ENCODE data around the gene TUT7.
A peak's percentile ranks its signal among the peaks of the same experiment; 100 is the strongest.

Gene TUT7

DNA sequence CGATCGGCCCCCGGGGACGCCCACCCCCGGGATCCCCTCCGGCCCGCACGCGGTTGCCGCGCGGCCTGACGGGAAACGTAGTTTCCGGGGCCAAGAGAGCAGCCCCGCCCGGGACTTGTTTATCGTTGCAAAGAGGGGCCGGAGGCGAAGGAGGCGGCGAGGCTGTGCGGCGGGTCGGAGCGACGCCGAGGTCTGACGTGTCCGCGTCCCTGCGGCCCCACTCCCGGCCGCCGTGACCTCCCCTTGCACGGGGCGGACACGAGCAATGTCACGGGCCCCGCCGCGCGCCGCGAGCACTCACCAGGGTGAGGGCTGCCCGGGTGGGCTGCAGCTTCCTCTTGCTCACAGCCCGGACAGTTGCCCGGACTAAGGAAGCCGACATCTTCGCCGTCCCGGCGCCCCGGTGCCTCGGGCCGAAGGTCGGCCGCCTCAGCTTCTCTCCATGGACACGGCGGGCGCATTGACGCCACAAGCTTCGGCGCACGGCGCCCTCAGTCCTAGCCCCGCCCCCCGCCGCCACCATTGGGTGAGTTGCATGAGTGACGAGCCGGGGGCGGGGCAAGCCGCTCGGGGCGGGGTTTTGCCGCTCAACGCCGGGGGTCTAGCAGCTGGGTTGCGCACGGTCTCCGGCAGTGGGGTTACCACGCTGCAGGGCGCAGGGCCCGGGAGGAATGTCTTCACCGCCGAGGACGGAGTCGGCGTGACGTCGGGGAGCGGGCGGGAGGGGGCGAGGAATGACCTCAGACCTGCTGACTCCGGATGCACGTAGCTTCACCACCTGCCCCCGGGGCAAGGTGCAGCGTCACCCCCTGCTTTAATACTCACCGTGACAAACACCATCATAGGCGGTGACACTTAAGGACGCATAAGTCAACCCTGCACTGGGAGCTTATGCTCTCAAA, 71.9 kb downstream of the TUT7 start, which contains the start of gene ISCA1:
Gene ISCA1, minus strand, starts transcription at position 462 of the 902 bp plus-strand sequence. Its CDS starts 80 bp downstream, at position 382.
- Histone ChIP-seq H3K36me3 (ENCODE audit: insufficient read depth) (no peaks in the 10 kb centered on the region), H4K20me1 (ENCODE audit: insufficient read depth) (no peaks in the 10 kb centered on the region), H2AFZ (ENCODE audit: low read depth) (peak within 1 kb of the TSS; percentile 67), H3K27ac (peak within 1 kb of the TSS; percentile 92), H3K79me2 (ENCODE audit: insufficient read depth, low read depth) (peaks cover 42% of the 10 kb centered on the region), H3K4me2 (peak within 1 kb of the TSS; percentile 65), H3K9ac (peak within 1 kb of the TSS; percentile 90), H3K27me3 (ENCODE audit: insufficient read depth, low read depth) (no peaks in the 10 kb centered on the region), H3K4me3 (IDR thresholded peaks at IDR 0.05; ENCODE audit: insufficient read depth, low read depth, low read length) (peak within 1 kb of the TSS; percentile 11), H3K4me1 (ENCODE audit: low read depth, poor library complexity, severe bottlenecking) (peaks cover 53% of the 10 kb centered on the region)
- TF ChIP-seq CTCF (conservative IDR thresholded peaks at IDR 0.05; ENCODE audit: low read depth, low read length) = no peak

DNA sequence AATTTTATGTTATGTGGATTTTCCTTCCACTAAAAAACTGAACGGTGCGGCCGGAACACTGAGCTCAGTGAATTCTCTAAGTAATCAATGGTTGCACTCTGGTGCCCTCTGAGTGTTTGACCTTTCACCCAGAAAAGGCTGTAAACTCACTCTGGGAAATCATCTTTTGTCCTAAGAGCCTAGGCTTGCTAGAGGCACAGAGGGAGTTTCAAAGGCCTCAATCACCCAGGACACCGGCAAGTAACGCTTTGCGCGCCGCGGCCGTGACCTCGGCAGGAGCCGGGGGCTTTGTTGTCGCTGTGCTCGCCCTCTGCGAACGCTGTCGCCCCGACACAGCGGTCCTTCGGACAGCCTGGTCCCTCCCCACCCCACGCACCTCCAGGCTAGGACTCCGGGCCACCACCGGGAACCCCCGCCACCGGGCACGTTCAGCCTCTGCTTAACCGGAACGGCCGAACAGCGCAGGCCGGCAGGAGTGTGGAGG, 72.6 kb downstream of the TUT7 start:
- peak overlapping the region; percentile 92 for H3K27ac ChIP-seq
- H3K79me2 ChIP-seq (ENCODE audit: insufficient read depth, low read depth) = peaks cover 47% of the 10 kb centered on the region
- H3K4me3 ChIP-seq (IDR thresholded peaks at IDR 0.05; ENCODE audit: insufficient read depth, low read depth, low read length) = peak overlapping the region; percentile 11
- no peaks in the 10 kb centered on the region for H4K20me1 ChIP-seq (ENCODE audit: insufficient read depth)
- H3K4me2 ChIP-seq = peak overlapping the region; percentile 65
- TF ChIP-seq CTCF (conservative IDR thresholded peaks at IDR 0.05; ENCODE audit: low read depth, low read length) = no peak
- peak overlapping the region; percentile 90 for H3K9ac ChIP-seq
- H3K27me3 ChIP-seq (ENCODE audit: insufficient read depth, low read depth) = no peaks in the 10 kb centered on the region
- peak overlapping the region; percentile 67 for H2AFZ ChIP-seq (ENCODE audit: low read depth)
- H3K4me1 ChIP-seq (ENCODE audit: low read depth, poor library complexity, severe bottlenecking) = peaks cover 52% of the 10 kb centered on the region
- no peaks in the 10 kb centered on the region for H3K36me3 ChIP-seq (ENCODE audit: insufficient read depth)

- Histone ChIP-seq H4K20me1 (ENCODE audit: insufficient read depth) (no peaks in the 10 kb centered on the region; the same call in 1 of the 2 replicates), H3K9ac (peak overlapping the region; percentile 90; the same call in 1 of the 2 replicates), H3K4me2 (peak overlapping the region; percentile 65), H3K27ac (no peak overlapping the region), H3K36me3 (ENCODE audit: insufficient read depth) (no peaks in the 10 kb centered on the region), H3K4me3 (IDR thresholded peaks at IDR 0.05; ENCODE audit: insufficient read depth, low read depth, low read length) (no peak overlapping the region), H2AFZ (ENCODE audit: low read depth) (no peak overlapping the region), H3K27me3 (ENCODE audit: insufficient read depth, low read depth) (no peaks in the 10 kb centered on the region), H3K4me1 (ENCODE audit: low read depth, poor library complexity, severe bottlenecking) (peaks cover 48% of the 10 kb centered on the region), H3K79me2 (ENCODE audit: insufficient read depth, low read depth) (peaks cover 47% of the 10 kb centered on the region)
- no peak for TF ChIP-seq CTCF (conservative IDR thresholded peaks at IDR 0.05; ENCODE audit: low read depth, low read length)
These were observed 73.6 kb downstream of the TUT7 start for GRCh38 chr9:86280580-86280979.

DNA sequence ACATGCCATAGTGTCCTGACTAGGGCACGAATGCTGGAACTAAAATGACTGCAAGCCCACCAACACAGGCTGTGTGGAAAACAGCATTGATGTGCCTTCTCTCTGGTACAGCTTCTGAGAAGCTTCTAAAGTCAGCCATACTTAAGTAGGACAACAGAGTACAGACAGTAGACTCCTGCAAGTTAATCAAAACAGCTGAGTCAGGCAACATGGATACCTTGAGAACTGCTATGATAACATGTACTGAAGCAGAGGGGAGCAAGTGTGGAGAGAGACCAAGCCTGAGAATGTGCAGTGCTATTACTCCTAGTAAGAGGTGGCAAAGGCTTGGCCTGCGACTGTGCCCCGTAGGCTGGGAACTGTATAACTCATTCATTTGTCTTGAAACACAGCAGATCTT, 74.4 kb downstream of the TUT7 start:
- no peak for TF ChIP-seq CTCF (conservative IDR thresholded peaks at IDR 0.05; ENCODE audit: low read depth, low read length)
- Histone ChIP-seq H3K79me2 (ENCODE audit: insufficient read depth, low read depth) (peaks cover 47% of the 10 kb centered on the region), H4K20me1 (ENCODE audit: insufficient read depth) (no peaks in the 10 kb centered on the region; the same call in 1 of the 2 replicates), H3K4me3 (IDR thresholded peaks at IDR 0.05; ENCODE audit: insufficient read depth, low read depth, low read length) (no peak overlapping the region), H3K4me1 (ENCODE audit: low read depth, poor library complexity, severe bottlenecking) (peaks cover 41% of the 10 kb centered on the region), H2AFZ (ENCODE audit: low read depth) (no peak overlapping the region), H3K27me3 (ENCODE audit: insufficient read depth, low read depth) (no peaks in the 10 kb centered on the region), H3K27ac (no peak overlapping the region), H3K4me2 (peak overlapping the region; percentile 23; the same call in 1 of the 2 replicates), H3K9ac (no peak overlapping the region), H3K36me3 (ENCODE audit: insufficient read depth) (no peaks in the 10 kb centered on the region)
